Left lung (tissue), 10 donors: ENCODE results near the gene CREBRF. TPM values are rescaled to one million over a fixed set of nuclear protein-coding genes. Genes with fewer than 3 reads are reported as not detected.
A peak's percentile ranks its signal among the peaks of the same experiment; 100 is the strongest.
"Not testable (repeated sequence)": the region's sequence is repeated elsewhere in the genome, so short reads cannot be mapped to it uniquely, and the experiment has no call there.

Source experiments
- ATAC-seq: fragments of 200-7000 bp; cut with Tn5 transposase; one replicate; pipeline ENCODE4 v1.9.1; 2020; ENCODE audit warnings: moderate library complexity
- DNase-seq, 4 donors: peaks; one replicate each; pipeline ENCODE4 v3.0.0-alpha.2; 2013 to 2020
- H3K27ac ChIP-seq, 2 donors: fragments of 200-600 bp; sonication (generic) in 1 of 2; one replicate each; pipeline versions ENCODE4 v1.5.0 to v1.8.0; 2020 to 2021
- H3K27me3 ChIP-seq, 2 donors: fragments of 200-600 bp; sonication (generic) in 1 of 2; one replicate each; pipeline versions ENCODE4 v1.5.0 to v1.8.0; 2020 to 2021
- H3K36me3 ChIP-seq, 2 donors: fragments of 200-600 bp; sonication (generic) in 1 of 2; one replicate each; pipeline versions ENCODE4 v1.5.0 to v1.8.0; 2020 to 2021
- H3K4me1 ChIP-seq, 2 donors: fragments of 200-600 bp; one replicate each; pipeline ENCODE4 v1.8.0; 2021
- H3K4me3 ChIP-seq, 2 donors: fragments of 200-600 bp; sonication (generic) in 1 of 2; one replicate each; pipeline versions ENCODE4 v1.5.0 to v1.8.0; 2020 to 2021; ENCODE audit warnings: mild to moderate bottlenecking in 1 of 2
- H3K9me3 ChIP-seq, 2 donors: fragments of 200-600 bp; sonication (generic) in 1 of 2; one replicate each; pipeline versions ENCODE4 v1.5.0 to v1.8.0; 2020 to 2021
- CTCF ChIP-seq, 2 donors: fragments of 200-600 bp; sonication (generic) in 1 of 2; IDR thresholded peaks; one replicate each; pipeline versions ENCODE4 v1.5.0 to v1.8.0; 2021; ENCODE audit warnings: antibody characterized with exemption in 2 of 2
- intact Hi-C, 2 donors: fragments of 100-400 bp; cut with DNase I; formaldehyde crosslinking; loops; one replicate each; pipeline versions ENCODE4 v1.11.2 to v1.14.2; 2022
- polyA plus RNA-seq, 6 donors: library from polyadenylated mRNA; unstranded; fragments of 120-200 nt; gene quantifications; one replicate each; pipeline ENCODE4 v1.2.1, GENCODE V29; 2013; ENCODE audit not compliant: insufficient read length in 6 of 6
- total RNA-seq, 2 donors: library from RNA; stranded (reverse); fragmentation: NEBNext Ultra II Directional; extraction: Animal tissue kit (Norgen Biotek cat#: 25700); gene quantifications; one replicate each; pipeline ENCODE4 v1.2.1, GENCODE V29; 2021
- donor health status: DM: no; HTN: yes; CAD: no.
- donor health status: DM: no; HTN: no; CAD: no.

The CREBRF gene
- total and polyA plus RNA-seq, 8 donors, result 14.7 to 34.4 (median 20.3) TPM

GRCh38 chr5:173028811-173029327 is 27.3 kb upstream of the CREBRF start:
- peaks cover 5 to 49% of the 10 kb centered on the region in 2 donors for H3K4me1 ChIP-seq
- no peak overlapping the region for H3K4me3 ChIP-seq
- H3K9me3 ChIP-seq, result no peaks in the 10 kb centered on the region
- TF ChIP-seq CTCF (IDR thresholded peaks at IDR 0.05), result no peak
- ATAC-seq, result peak; percentile 18
- H3K27ac ChIP-seq, result peak overlapping the region in 1 of 2 donors; percentile 81
- DNase-seq, result no peak
- peaks cover 0 to 6% of the 10 kb centered on the region in 2 donors for H3K36me3 ChIP-seq
- no peaks in the 10 kb centered on the region for H3K27me3 ChIP-seq
- intact Hi-C loops, result no loop called here

- no peak for DNase-seq
- ATAC-seq, result peak; percentile 38
- Histone ChIP-seq H3K36me3 (peaks cover 0 to 9% of the 10 kb centered on the region in 2 donors), H3K4me3 (no peak overlapping the region), H3K27ac (peak overlapping the region; percentile 37 to 81), H3K9me3 (no peaks in the 10 kb centered on the region), H3K4me1 (peaks cover 5 to 48% of the 10 kb centered on the region in 2 donors), H3K27me3 (no peaks in the 10 kb centered on the region)
- intact Hi-C loops, result no loop called here
- no peak for TF ChIP-seq CTCF (IDR thresholded peaks at IDR 0.05)
These were observed 26.6 kb upstream of the CREBRF start for GRCh38 chr5:173029499-173029921.

GRCh38 chr5:173032096-173032495 is 24.1 kb upstream of the CREBRF start:
- H3K36me3 ChIP-seq, H3K4me3 ChIP-seq, DNase-seq, ATAC-seq, H3K9me3 ChIP-seq, H3K27ac ChIP-seq, H3K27me3 ChIP-seq, intact Hi-C loops: not testable (repeated sequence)
- H3K4me1 ChIP-seq, result peaks cover 20 to 73% of the 10 kb centered on the region in 2 donors

- H3K27ac ChIP-seq, result no peak overlapping the region
- intact Hi-C loops, result no loop called here
- DNase-seq (no peak), ATAC-seq (no peak)
- no peak for TF ChIP-seq CTCF (IDR thresholded peaks at IDR 0.05)
- H3K4me1 ChIP-seq, result peaks cover 20 to 67% of the 10 kb centered on the region in 2 donors
- no peak overlapping the region for H3K4me3 ChIP-seq
- no peaks in the 10 kb centered on the region for H3K27me3 ChIP-seq
- peaks cover 0 to 9% of the 10 kb centered on the region in 2 donors for H3K36me3 ChIP-seq
- no peaks in the 10 kb centered on the region for H3K9me3 ChIP-seq
These were observed 23.4 kb upstream of the CREBRF start for GRCh38 chr5:173032730-173033129.

- intact Hi-C loops, result no loop called here
These were observed 22.2 kb upstream of the CREBRF start for GRCh38 chr5:173033923-173034322.

More at GRCh38 chr5:173033923-173034322, 22.2 kb upstream of the CREBRF start:
- DNase-seq, result no peak
- H3K4me1 ChIP-seq, result peaks cover 15 to 57% of the 10 kb centered on the region in 2 donors
- H3K4me3 ChIP-seq, result no peak overlapping the region
- H3K9me3 ChIP-seq, result no peaks in the 10 kb centered on the region
- H3K27me3 ChIP-seq, result no peaks in the 10 kb centered on the region
- TF ChIP-seq CTCF (IDR thresholded peaks at IDR 0.05), result no peak
- peaks cover 0 to 9% of the 10 kb centered on the region in 2 donors for H3K36me3 ChIP-seq
- ATAC-seq, result no peak
- no peak overlapping the region for H3K27ac ChIP-seq
